ENCODE data around the gene HDAC4. TPM values are rescaled to one million over a fixed set of nuclear protein-coding genes. Genes with fewer than 3 reads are reported as not detected.

HDAC4 gene
- total RNA-seq, 2 experiments from 2014 or later = 64.8 to 67.4 TPM

- Mint-ChIP-seq H3K27me3 (peaks cover 1% of the 10 kb centered on the region), H3K36me3 (ENCODE audit: low read depth) (peaks cover 49% of the 10 kb centered on the region), H3K9me3 (no peaks in the 10 kb centered on the region), H3K27ac (peak overlapping the region; percentile 97), H3K4me1 (peaks cover 89% of the 10 kb centered on the region), H3K4me3 (peak overlapping the region; percentile 97)
- DNase-seq = no peak
- ChIA-PET POLR2A (interaction anchor here (1.0 to 5.9 kb wide), 7 partner anchors 12 to 138 kb away, joined by 3 to 52 read pairs (median 41); partner anchors contain the start of gene HDAC4), CTCF (interaction anchor here (0.6 to 1.4 kb wide), 5 partner anchors 12 to 193 kb away, joined by 3 to 5 read pairs (median 4); partner anchors contain the start of gene HDAC4)
Observed at GRCh38 chr2:239263669-239264491, 136.9 kb downstream of the HDAC4 start.

GRCh38 chr2:239263231-239263630 is 137.6 kb downstream of the HDAC4 start:
- no peaks in the 10 kb centered on the region for H3K9me3 Mint-ChIP-seq
- H3K36me3 Mint-ChIP-seq (ENCODE audit: low read depth) = peaks cover 52% of the 10 kb centered on the region
- DNase-seq = no peak
- peaks cover 89% of the 10 kb centered on the region for H3K4me1 Mint-ChIP-seq
- peak overlapping the region; percentile 36 for H3K27ac Mint-ChIP-seq
- peaks cover 1% of the 10 kb centered on the region for H3K27me3 Mint-ChIP-seq
- ChIA-PET CTCF (interaction anchor here (0.9 kb wide), 1 partner anchor 138 kb away, joined by 3 read pairs; the partner anchor contains the start of gene HDAC4), POLR2A (interaction anchor here (1.5 to 5.8 kb wide), 4 partner anchors 13 to 139 kb away, joined by 4 to 52 read pairs (median 26); partner anchors contain the start of gene HDAC4)
- peak overlapping the region; percentile 29 for H3K4me3 Mint-ChIP-seq

- peaks cover 89% of the 10 kb centered on the region for H3K4me1 Mint-ChIP-seq
- H3K27me3 Mint-ChIP-seq = peaks cover 1% of the 10 kb centered on the region
- no peak overlapping the region for H3K27ac Mint-ChIP-seq
- peaks cover 56% of the 10 kb centered on the region for H3K36me3 Mint-ChIP-seq (ENCODE audit: low read depth)
- H3K4me3 Mint-ChIP-seq = no peak overlapping the region
- CTCF ChIA-PET = no interaction called here
- POLR2A ChIA-PET = no interaction called here
- DNase-seq = no peak
- H3K9me3 Mint-ChIP-seq = peaks cover 3% of the 10 kb centered on the region
Observed at GRCh38 chr2:239262484-239263230, 138.2 kb downstream of the HDAC4 start.

GRCh38 chr2:239261796-239262483 is 138.9 kb downstream of the HDAC4 start:
- CTCF ChIA-PET = no interaction called here

GRCh38 chr2:239261356-239261755 is 139.5 kb downstream of the HDAC4 start:
- no peak overlapping the region for H3K4me3 Mint-ChIP-seq
- H3K27me3 Mint-ChIP-seq = peaks cover 1% of the 10 kb centered on the region
- peaks cover 49% of the 10 kb centered on the region for H3K36me3 Mint-ChIP-seq (ENCODE audit: low read depth)
- peaks cover 87% of the 10 kb centered on the region for H3K4me1 Mint-ChIP-seq
- H3K27ac Mint-ChIP-seq = peak overlapping the region; percentile 17
- H3K9me3 Mint-ChIP-seq = peaks cover 6% of the 10 kb centered on the region
- ChIA-PET POLR2A (no interaction called here), CTCF (no interaction called here)
- no peak for DNase-seq

More at GRCh38 chr2:239261796-239262483, 138.9 kb downstream of the HDAC4 start:
- Mint-ChIP-seq H3K27ac (no peak overlapping the region), H3K4me3 (no peak overlapping the region), H3K4me1 (peaks cover 89% of the 10 kb centered on the region), H3K9me3 (peaks cover 6% of the 10 kb centered on the region), H3K36me3 (ENCODE audit: low read depth) (peaks cover 55% of the 10 kb centered on the region), H3K27me3 (peaks cover 1% of the 10 kb centered on the region)
- DNase-seq = no peak
- POLR2A ChIA-PET = no interaction called here

GRCh38 chr2:239260546-239261327 is 140.1 kb downstream of the HDAC4 start:
- Mint-ChIP-seq H3K27me3 (peaks cover 1% of the 10 kb centered on the region), H3K27ac (peak overlapping the region; percentile 95), H3K4me1 (peaks cover 86% of the 10 kb centered on the region), H3K36me3 (ENCODE audit: low read depth) (peaks cover 50% of the 10 kb centered on the region), H3K4me3 (peak overlapping the region; percentile 72), H3K9me3 (peaks cover 6% of the 10 kb centered on the region)
- no peak for DNase-seq
- POLR2A ChIA-PET = interaction anchor here (1.6 to 2.4 kb wide), 2 partner anchors 13 to 140 kb away, joined by 4 to 20 read pairs; partner anchors contain the start of gene HDAC4
- CTCF ChIA-PET = interaction anchor here (1.2 kb wide), 1 partner anchor 14 kb away, joined by 3 read pairs; no protein-coding TSS in a partner anchor

GRCh38 chr2:239259603-239260298 is 141.1 kb downstream of the HDAC4 start:
- Mint-ChIP-seq H3K9me3 (peaks cover 6% of the 10 kb centered on the region), H3K27me3 (peaks cover 1% of the 10 kb centered on the region), H3K27ac (peak overlapping the region; percentile 95), H3K4me3 (peak overlapping the region; percentile 72), H3K36me3 (ENCODE audit: low read depth) (peaks cover 45% of the 10 kb centered on the region), H3K4me1 (peaks cover 79% of the 10 kb centered on the region)
- DNase-seq = peak; percentile 37
- CTCF ChIA-PET = interaction anchor here (0.7 to 1.2 kb wide), 3 partner anchors 11 to 121 kb away, joined by 3 read pairs; no protein-coding TSS in a partner anchor
- POLR2A ChIA-PET = interaction anchor here (1.2 to 2.4 kb wide), 5 partner anchors 8 to 141 kb away, joined by 4 to 20 read pairs (median 8); partner anchors contain the start of gene HDAC4

GRCh38 chr2:239259173-239259572 is 141.6 kb downstream of the HDAC4 start:
- Mint-ChIP-seq H3K27ac (peak overlapping the region; percentile 95), H3K4me1 (peaks cover 79% of the 10 kb centered on the region), H3K4me3 (peak overlapping the region; percentile 72), H3K36me3 (ENCODE audit: low read depth) (peaks cover 51% of the 10 kb centered on the region), H3K27me3 (peaks cover 1% of the 10 kb centered on the region), H3K9me3 (peaks cover 6% of the 10 kb centered on the region)
- ChIA-PET POLR2A (interaction anchor here (1.2 to 2.4 kb wide), 5 partner anchors 9 to 142 kb away, joined by 4 to 20 read pairs (median 8); partner anchors contain the start of gene HDAC4), CTCF (interaction anchor here (0.7 to 1.2 kb wide), 3 partner anchors 12 to 122 kb away, joined by 3 read pairs; no protein-coding TSS in a partner anchor)
- DNase-seq = no peak

GRCh38 chr2:239258248-239258647 is 142.6 kb downstream of the HDAC4 start:
- Mint-ChIP-seq H3K9me3 (peaks cover 6% of the 10 kb centered on the region), H3K36me3 (ENCODE audit: low read depth) (peaks cover 58% of the 10 kb centered on the region), H3K4me1 (peaks cover 77% of the 10 kb centered on the region), H3K27ac (peak overlapping the region; percentile 95), H3K4me3 (peak overlapping the region; percentile 72), H3K27me3 (no peaks in the 10 kb centered on the region)
- POLR2A ChIA-PET = interaction anchor here (2.0 to 2.4 kb wide), 3 partner anchors 9 to 41 kb away, joined by 9 to 20 read pairs (median 10); no protein-coding TSS in a partner anchor
- DNase-seq = peak; percentile 41
- CTCF ChIA-PET = no interaction called here

- peaks cover 6% of the 10 kb centered on the region for H3K9me3 Mint-ChIP-seq
- peak overlapping the region; percentile 8 for H3K4me3 Mint-ChIP-seq
- H3K27ac Mint-ChIP-seq = peak overlapping the region; percentile 95
- no peak for DNase-seq
- H3K4me1 Mint-ChIP-seq = peaks cover 78% of the 10 kb centered on the region
- H3K36me3 Mint-ChIP-seq (ENCODE audit: low read depth) = peaks cover 62% of the 10 kb centered on the region
- ChIA-PET POLR2A (interaction anchor here (0.9 to 2.0 kb wide), 3 partner anchors 10 to 144 kb away, joined by 3 to 10 read pairs (median 3); no protein-coding TSS in a partner anchor), CTCF (no interaction called here)
- no peaks in the 10 kb centered on the region for H3K27me3 Mint-ChIP-seq
Observed at GRCh38 chr2:239257511-239257937, 143.3 kb downstream of the HDAC4 start.

- POLR2A ChIA-PET = interaction anchor here (2.0 kb wide), 1 partner anchor 11 kb away, joined by 10 read pairs; no protein-coding TSS in a partner anchor
- H3K4me1 Mint-ChIP-seq = peaks cover 75% of the 10 kb centered on the region
- CTCF ChIA-PET = no interaction called here
Observed at GRCh38 chr2:239256350-239256743, 144.5 kb downstream of the HDAC4 start.

More at GRCh38 chr2:239256350-239256743, 144.5 kb downstream of the HDAC4 start:
- no peak overlapping the region for H3K27ac Mint-ChIP-seq
- peaks cover 61% of the 10 kb centered on the region for H3K36me3 Mint-ChIP-seq (ENCODE audit: low read depth)
- H3K9me3 Mint-ChIP-seq = peaks cover 6% of the 10 kb centered on the region
- no peak for DNase-seq
- no peaks in the 10 kb centered on the region for H3K27me3 Mint-ChIP-seq
- no peak overlapping the region for H3K4me3 Mint-ChIP-seq
